HG02623 (cell line): ENCODE data around the gene CRKL.

ENCODE experiments used
- ATAC-seq: cut with Tn5 transposase; IDR thresholded peaks from one replicate; pipeline ENCODE4 v1.9.1; 2021; ENCODE audit warnings: moderate library complexity; ENCODE audit not compliant: unreplicated experiment

CRKL gene

DNA sequence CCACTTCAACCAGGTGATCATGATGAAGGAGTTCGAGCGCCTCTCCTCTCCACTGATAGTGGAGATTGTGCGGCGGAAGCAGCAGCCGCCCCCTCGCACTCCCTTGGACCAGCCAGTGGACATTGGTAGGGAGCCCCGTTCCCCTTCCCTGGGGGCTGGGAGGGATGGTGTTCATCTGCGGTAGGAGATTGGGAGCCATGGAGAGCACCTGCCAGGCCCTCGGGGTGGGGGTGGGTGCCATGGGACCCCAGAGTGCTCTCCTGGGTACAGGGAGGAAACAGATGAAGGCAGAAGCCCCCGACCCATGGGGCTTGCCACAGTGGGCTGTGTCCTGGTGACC lies 77.7 kb downstream of the CRKL start:
- no peak for ATAC-seq

DNA sequence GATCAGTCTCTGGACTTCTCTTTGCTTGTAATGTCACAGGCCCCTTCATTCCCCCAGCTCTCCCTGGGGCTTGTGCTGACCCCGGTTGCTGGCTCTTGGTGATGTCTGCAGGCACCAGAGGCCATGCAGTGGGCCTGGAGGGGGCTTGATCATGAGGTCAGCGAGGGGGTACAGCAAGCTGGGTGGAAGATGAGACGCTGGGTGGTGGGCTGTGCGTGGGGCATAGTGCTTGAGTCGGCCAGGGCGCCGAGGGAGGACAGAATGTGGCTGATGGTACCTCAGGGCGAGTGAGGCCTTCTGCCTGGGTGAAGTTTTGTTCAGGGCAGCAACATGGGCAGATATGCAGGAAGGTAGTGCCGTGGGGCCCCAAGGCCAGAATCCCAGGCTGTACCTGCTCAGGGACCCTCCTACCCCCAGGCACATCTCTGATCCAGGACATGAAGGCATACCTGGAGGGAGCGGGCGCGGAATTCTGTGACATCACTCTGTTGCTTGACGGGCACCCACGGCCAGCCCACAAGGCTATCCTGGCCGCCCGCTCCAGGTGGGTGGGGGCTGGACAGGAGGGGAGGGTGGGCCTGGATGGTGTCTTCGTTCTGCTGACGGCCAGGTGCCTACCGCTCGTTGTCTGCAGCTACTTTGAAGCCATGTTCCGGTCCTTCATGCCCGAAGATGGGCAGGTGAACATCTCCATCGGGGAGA lies 78.3 kb downstream of the CRKL start:
- ATAC-seq: no peak

DNA sequence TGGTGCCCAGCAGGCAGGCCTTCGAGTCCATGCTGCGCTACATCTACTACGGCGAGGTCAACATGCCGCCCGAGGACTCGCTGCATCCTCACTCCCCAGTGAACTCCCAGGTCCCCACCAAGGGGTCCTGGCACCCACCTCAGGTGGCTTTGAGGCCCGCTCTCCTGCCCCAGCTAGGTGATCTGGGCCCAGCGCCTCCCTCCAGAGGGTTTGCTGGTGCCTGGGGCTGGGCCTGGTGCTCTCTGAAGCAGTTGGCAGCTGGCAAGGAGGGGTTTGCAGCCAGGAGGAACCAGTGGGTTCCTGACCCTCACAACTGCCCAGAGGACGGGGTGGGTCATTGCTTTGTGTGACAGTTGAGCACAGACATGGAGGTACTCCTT lies 78.8 kb downstream of the CRKL start:
- ATAC-seq: no peak

DNA sequence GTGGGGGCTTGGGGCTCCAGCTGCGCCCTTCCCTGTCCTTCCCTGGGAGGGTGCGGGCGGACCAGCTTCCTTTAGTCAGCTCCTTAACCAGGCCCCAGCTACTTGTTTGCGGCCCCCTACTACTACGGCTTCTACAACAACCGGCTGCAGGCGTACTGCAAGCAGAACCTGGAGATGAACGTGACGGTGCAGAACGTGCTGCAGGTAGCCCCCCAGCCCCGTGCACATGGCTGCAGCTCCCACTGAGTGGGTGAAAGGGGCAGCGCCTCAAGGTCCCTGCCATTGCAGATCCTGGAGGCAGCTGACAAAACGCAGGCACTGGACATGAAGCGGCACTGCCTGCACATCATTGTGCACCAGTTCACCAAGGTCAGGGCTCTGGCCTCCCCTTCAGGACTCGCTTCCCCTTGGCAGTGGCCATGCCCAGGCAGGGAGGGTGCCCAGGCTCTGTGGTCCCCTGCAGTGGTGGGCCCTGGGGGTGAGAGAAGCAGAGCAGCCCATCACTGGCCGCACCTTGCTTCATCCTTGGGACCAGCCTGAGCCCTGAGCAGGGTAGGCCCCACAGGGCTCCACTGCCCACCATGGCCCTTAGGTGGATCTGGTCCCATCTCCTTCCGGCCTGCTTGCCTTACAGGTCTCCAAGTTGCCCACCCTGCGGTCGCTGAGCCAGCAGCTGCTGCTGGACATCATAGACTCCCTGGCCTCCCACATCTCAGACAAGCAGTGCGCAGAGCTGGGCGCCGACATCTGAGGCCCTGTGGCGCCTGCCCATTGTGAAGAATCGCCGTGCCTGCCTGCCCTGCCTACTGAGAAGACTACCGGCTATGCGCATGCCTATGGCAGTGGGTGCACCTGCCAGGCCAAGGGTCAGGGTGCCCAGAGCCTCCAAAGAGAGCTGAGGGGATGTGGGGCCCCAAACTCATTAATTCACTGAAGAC lies 79.7 kb downstream of the CRKL start:
- ATAC-seq: no peak

DNA sequence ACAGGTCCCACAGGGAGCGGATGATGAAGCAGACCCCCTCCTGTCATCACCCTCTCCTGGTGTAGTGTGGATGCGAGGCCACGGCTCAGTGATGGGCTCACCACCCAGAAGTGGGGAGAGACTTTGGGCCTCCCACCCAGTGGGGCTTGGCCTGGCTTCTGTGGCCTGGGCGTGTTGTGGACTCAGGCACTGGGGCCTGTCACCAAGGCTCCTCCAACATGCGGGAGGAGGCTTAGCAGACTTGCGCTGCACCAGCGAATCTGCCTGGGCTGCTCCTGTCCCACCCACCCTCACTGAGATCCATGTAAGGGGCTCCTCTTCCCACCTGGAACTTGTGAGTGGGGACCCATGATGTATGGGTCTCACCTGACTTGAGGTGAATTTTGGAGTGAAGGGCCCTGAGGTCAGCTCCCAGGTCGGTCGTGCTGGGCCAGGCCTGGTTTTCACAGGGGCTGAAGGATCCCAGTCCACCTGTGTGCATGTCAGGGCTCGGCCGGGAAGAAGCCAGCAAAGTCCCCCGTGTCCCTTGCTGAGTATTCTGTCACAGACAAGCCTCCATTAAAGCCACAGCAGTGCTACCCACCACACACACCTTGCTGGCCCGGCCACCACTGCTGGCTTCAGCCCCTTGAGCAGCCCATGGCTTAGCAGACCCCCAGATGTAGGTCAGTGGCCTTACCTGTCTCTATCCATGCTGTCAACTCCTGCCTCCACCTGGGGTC lies 80.5 kb downstream of the CRKL start:
- no peak for ATAC-seq

DNA sequence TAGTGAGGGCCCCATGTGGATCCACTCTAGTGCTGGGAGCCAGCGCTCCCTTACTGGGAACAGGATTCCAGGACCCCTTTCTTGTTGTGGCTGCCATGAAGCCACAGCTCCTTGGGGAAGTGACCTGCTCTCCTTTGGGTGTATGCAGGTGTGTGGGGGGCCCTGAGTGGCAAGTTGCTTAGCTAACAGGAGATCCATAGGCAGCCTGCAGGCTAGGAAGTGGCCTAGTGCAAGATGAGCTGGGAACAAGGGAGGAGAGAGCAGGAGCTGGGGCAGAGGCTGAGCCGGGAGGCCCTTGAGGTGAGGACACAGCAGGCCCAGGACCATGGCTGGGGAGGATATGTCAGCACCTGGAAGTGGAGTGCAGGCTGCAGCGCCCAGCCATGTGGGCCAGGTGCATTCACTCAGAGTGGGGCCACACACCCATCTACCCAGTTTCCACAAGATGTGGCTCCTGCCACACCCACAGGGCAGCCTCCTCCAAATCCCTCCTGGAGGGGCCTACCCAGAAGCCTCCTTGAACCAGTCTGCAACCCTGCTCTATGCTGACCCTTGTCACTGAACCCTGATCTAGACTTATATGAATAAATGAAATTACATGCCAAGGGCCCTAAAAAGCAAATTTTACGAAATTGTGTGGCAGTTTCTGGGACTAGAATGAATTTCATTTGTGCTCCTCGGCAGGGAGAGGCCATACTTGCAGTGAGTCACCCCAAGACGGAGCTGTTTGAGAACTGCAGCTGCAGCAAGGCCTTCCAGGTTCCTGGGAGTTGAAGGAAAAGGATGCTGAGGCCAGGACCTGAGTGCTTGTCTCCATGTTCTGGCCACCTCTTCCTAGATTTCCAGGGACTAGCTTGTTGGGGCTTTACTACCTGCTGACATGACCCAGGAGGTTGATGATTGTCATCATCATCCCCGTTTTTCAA lies 81.5 kb downstream of the CRKL start:
- ATAC-seq: no peak

DNA sequence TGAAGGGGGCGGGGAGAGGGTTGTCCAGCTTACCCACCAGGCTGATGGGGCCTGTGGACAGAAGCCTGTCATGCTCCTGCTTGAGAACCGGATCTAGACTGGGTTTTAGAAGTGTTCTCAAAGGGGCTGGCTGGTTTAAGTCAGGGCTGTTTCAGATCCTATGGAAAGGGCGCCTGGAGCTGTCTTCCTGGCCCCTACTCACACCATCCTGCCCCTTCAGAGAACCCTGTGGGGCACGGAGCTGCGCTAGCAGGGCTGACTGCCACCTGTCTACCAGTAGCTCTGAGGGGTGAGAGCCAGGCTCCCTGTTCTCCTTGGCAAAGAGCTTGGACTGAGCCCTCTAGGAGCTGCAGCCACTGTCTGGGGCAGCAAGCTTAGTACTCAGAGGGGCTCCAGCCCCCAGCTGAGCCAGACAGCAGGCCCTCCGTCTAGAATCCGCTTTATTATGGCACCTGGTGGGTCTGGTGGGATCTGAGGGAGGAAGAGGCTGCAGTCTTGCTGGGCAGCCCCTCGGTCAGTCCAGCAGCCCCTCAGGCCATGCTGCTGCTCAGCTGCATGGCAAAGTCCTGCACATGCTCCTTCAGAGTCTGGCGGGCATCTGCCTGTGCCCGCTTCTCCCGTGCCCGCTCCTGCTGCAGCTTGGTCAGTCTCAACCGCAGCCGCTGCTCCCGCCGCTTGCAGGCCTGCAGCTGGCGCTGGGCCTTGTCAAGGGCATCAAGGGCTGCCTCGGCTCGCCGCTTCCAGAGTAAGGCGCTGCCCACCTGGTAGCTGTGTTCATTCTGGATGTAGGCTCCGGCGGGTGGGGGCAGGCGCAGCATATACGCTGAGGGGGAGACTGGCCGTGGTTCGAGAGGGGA lies 82.4 kb downstream of the CRKL start:
- ATAC-seq: no peak

DNA sequence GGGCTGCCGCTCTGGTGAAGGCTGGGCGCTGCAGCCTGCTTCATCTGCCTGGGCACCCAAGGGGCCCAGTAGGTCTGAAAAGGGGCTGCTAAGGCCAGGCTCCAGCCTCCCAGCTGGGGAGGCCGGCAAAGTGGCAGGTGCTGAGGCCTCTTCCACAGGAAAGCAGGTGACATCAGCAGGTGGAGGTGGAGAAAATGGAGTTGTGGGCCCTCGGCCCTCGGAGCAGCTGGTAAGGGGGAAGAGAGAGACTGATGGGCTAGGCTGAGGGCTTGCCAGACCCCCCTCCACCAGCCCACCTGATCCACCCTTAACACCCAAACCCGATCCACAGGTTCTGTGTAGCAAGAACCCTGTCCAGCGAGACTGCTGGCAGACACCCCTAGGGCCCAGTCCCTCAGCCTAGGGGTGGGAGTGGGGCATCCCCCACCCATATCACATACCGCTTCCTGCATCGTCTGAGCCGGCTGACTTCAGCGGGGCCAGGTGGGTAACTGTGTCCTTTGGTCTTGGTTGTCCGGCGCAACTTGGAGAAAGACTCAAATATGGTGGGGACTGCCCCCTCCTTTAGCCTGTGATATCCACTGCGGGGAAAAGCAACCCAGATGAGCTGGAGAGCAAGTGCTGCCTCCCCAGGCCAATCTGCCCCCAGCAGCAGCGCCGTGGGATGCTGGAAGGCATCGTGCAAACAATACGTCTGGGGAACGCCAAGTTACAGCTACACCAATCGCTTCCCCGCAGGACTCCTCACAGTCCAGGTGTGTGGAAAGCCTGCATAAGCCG lies 83.2 kb downstream of the CRKL start:
- no peak for ATAC-seq

DNA sequence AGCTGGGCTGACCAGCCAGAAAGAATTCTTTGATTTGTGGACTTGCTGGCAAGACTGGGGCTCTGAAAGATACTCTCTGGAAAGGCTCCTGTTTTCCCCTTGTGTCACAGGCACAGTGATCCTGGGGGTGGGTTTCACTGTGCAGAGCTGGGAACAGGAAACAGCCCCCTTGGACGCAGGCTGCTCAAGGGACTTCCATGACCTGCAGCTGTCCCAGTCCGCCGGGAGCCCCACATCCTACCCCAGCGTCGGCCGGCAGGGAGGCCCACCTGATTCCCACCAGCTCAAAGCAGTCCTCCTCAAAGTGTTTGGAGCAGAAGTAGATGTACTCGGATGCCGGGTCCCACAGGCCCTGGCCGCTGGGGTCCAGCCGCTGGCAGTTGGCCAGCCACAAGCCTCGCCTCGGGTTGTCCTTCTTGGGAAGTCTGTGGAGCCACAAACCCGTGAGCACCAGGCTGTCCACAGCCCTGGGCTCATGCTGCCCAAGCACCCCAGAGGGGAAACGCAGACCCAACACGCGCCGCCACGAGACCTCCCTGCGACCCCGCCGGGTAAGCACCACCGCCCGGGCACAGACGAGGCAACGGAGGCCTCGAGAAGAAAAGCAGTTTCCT lies 83.9 kb downstream of the CRKL start:
- ATAC-seq: no peak

DNA sequence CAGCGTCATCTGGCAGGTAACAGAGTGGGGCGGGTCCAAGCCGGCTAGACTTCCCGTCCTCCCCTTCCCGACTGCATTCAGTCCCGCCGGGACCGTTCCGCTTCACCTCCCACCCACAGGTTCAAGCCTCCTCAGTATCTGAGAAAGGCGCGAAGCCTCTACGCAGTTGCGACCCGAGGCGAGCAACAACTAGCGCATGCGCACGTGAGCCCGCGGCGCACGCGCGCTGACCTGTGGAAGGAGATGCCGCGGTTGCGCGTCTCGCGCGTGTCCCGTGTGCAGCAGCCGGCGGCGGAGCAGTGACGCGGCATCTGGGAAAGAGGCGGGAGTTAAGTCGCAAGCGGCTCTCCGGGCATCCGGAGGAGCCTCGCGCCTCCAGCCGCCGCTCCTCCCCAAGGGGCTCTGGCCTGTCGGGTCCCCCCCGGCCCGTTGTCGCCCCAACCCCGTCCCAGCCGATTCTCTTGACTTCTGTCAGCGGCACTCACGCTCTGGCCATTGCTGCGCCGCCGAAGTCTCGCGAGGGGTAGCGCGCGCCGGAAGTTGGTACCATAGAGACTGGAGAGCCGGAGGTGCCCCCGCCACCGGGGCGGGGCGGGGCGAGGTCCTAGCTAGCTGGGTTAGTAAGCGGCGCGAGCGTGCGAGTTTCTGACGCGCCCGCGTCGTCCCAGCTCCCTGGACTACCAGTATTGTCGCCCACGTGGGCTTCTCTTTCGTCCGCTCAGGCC lies 84.6 kb downstream of the CRKL start, which contains the start of gene THAP7:
Gene THAP7 (minus strand): TSS at position 518 of the 725 bp plus-strand sequence. CDS start 207 bp downstream, at position 311.
- peak; percentile 87 for ATAC-seq
